Activated CD4-positive, alpha-beta T cell treated with anti-CD3 and anti-CD28 coated beads, Interleukin-2, amount 10 ng/mL, durations not matched to agents 24 days and 14 days (primary cell): ENCODE measurements around the gene NUP93. TPM values are rescaled to one million over a fixed set of nuclear protein-coding genes. Genes with fewer than 3 reads are reported as not detected.

Experiments used
- DNase-seq: peaks from one replicate; pipeline ENCODE4 v3.0.0; 2022
- H3K27ac Mint-ChIP-seq: one replicate; pipeline ENCODE4 v1.8.0; 2022; ENCODE audit warnings: mild to moderate bottlenecking, mixed read lengths
- H3K27me3 Mint-ChIP-seq: one replicate; pipeline ENCODE4 v1.8.0; 2022; ENCODE audit warnings: mixed read lengths
- H3K36me3 Mint-ChIP-seq: one replicate; pipeline ENCODE4 v1.8.0; 2022; ENCODE audit warnings: low read depth, mild to moderate bottlenecking, mixed read lengths
- H3K4me1 Mint-ChIP-seq: one replicate; pipeline ENCODE4 v1.8.0; 2021; ENCODE audit warnings: mixed read lengths
- H3K4me3 Mint-ChIP-seq: one replicate; pipeline ENCODE4 v1.8.0; 2022; ENCODE audit warnings: mild to moderate bottlenecking, moderate library complexity, mixed read lengths
- H3K9me3 Mint-ChIP-seq: one replicate; pipeline ENCODE4 v1.8.0; 2021; ENCODE audit warnings: mixed read lengths
- intact Hi-C: fragments of 100-400 bp; cut with micrococcal nuclease; formaldehyde crosslinking; loops from one replicate; pipeline ENCODE4 v1.15.1; 2023
- total RNA-seq: library from RNA; stranded (reverse); gene quantifications from 2 replicates; pipeline ENCODE4 v1.2.3, GENCODE V29; 2022

Gene NUP93
- total RNA-seq, 1 donor from 2014 or later = 168 TPM

DNA sequence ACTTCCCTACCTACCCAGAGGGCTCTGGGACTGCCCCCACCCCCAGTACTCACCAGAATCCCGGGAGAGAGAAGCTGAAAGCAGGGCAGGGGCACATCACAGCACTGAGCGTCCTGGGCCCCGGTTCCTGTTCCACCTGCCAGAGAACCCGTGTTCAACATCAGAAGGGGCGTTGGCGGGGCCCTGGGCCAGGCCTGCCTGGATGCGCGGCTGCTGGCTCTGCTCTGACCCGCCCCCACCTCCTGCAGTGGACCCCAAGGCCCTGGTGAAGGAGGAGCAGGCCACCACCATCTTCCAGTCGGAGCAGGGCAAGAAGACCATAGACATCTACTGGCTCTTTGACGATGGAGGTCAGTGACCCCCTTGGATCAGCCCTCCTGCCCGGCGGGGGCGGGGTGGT lies 162.8 kb downstream of the NUP93 start:
- Mint-ChIP-seq H3K4me3 (no peak overlapping the region), H3K36me3 (no peaks in the 10 kb centered on the region), H3K27ac (no peak overlapping the region), H3K9me3 (no peaks in the 10 kb centered on the region), H3K27me3 (peaks cover 3% of the 10 kb centered on the region), H3K4me1 (peaks cover 3% of the 10 kb centered on the region)
- intact Hi-C loops = no loop called here
- DNase-seq = no peak

DNA sequence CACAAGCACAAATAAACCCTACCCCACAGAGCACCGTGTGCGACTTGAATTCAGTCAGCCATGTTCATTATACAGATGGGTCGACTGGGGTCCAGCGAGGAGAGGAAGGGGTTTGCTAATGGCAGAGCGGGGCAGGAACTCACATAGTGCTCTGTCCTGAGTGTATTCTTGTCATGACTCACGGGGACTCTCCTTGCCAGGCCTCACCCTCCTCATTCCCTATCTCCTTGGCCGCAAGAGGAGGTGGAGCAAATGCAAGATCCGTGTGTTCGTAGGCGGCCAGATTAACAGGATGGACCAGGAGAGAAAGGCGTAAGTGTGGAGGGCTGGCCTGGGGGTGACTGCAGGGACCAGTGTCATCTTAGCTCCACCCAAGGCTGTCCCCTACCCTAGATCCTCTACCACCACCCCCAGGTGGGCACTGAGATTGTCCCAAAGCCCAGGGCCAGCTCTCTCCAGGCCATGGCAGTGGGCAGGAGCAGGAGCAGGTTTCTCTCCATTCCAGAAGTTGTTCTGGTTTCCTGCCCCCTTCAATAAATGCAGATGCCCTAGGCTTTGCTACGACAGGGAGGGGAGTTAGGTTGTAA lies 164.5 kb downstream of the NUP93 start:
- H3K4me3 Mint-ChIP-seq = no peak overlapping the region
- no peak overlapping the region for H3K27ac Mint-ChIP-seq
- H3K27me3 Mint-ChIP-seq = peaks cover 10% of the 10 kb centered on the region
- no peak for DNase-seq
- intact Hi-C loops = no loop called here
- no peaks in the 10 kb centered on the region for H3K36me3 Mint-ChIP-seq
- H3K4me1 Mint-ChIP-seq = peaks cover 13% of the 10 kb centered on the region
- no peaks in the 10 kb centered on the region for H3K9me3 Mint-ChIP-seq

DNA sequence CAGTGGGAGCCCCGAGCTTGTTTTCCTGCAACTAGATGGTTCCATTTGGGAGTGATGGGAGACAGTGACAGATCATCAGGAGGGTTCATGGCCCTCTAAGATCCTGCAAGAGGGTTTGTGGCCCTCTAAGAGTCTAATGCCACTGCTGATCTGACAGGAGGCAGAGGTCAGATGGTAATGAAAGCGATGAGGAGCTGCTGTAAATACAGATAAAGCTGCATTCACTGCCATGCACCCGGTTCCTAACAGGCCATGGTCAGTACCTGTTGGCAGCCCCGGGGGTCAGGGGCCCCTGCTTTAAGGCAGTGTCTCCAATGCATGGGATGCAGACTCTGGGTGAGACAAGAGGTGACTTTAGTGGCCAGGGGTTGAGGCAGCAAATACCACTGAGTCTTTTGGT lies 165.9 kb downstream of the NUP93 start:
- Mint-ChIP-seq H3K4me3 (no peak overlapping the region), H3K27ac (no peak overlapping the region), H3K27me3 (peaks cover 16% of the 10 kb centered on the region), H3K9me3 (no peaks in the 10 kb centered on the region), H3K4me1 (peaks cover 14% of the 10 kb centered on the region), H3K36me3 (no peaks in the 10 kb centered on the region)
- DNase-seq = no peak
- intact Hi-C loops = no loop called here

DNA sequence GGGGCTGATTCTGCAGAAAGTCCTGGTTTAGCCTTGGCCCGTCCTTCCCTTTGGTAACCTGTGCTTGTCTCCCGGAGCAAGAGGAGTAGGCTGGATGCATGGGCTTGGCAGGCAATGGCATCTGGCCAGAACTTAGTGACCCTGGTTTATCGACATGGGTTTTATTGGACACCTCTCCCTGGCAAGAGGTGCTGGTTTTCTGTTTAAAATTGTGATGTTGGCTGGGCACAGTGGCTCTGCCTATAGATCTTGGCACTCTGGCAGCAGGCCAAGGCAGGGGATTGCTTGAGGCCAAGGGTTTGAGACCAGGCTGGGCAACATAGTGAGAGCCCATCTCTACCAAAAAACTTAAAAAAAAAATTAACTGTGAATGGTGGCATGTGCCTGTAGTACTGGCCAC lies 166.3 kb downstream of the NUP93 start:
- intact Hi-C loops = no loop called here
- peaks cover 18% of the 10 kb centered on the region for H3K27me3 Mint-ChIP-seq

DNA sequence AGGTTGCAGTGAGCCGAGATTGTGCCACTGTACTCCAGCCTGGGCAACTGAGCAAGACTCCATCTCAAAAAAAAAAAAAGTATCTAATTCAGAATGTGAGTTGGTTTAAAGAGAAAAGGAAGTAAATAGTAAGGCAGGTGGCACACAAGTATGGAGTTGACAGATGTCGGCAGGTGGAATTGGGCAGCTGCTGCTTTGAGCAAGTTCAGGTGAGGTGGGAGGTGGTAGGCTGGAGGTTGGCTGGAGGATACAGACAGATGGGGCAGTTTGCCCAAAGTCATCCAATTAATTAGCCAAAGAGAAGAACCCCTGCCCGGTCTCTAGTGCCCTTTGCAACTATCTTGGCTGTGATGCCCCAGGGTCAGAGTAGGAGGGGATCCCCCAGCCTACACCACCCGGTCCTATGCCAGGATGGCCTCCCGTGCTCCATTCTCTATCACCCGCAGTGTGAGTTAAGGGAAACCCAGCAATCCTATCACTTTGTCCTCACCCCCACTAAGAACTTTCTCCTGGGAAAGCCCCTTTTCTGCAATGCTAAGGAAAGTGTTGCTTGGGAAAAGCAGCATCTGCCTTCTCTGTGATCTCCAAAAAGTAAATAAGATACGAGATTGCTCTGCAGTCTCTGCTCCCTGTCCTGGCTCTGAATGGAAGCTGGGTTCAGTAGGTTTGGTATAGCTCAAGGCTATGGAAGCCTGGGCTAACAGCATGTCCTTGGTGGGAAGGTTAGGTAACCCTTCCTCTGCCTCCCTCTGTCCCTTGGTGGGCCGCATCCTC lies 167.3 kb downstream of the NUP93 start:
- H3K27me3 Mint-ChIP-seq = peaks cover 20% of the 10 kb centered on the region
- no peaks in the 10 kb centered on the region for H3K9me3 Mint-ChIP-seq
- no peaks in the 10 kb centered on the region for H3K36me3 Mint-ChIP-seq
- peaks cover 14% of the 10 kb centered on the region for H3K4me1 Mint-ChIP-seq
- no peak overlapping the region for H3K27ac Mint-ChIP-seq
- no peak overlapping the region for H3K4me3 Mint-ChIP-seq
- intact Hi-C loops = no loop called here
- no peak for DNase-seq

More for the DNA sequence above, 166.3 kb downstream of the NUP93 start:
- Mint-ChIP-seq H3K4me1 (peaks cover 14% of the 10 kb centered on the region), H3K4me3 (no peak overlapping the region), H3K36me3 (no peaks in the 10 kb centered on the region), H3K27ac (no peak overlapping the region), H3K9me3 (no peaks in the 10 kb centered on the region)
- no peak for DNase-seq

DNA sequence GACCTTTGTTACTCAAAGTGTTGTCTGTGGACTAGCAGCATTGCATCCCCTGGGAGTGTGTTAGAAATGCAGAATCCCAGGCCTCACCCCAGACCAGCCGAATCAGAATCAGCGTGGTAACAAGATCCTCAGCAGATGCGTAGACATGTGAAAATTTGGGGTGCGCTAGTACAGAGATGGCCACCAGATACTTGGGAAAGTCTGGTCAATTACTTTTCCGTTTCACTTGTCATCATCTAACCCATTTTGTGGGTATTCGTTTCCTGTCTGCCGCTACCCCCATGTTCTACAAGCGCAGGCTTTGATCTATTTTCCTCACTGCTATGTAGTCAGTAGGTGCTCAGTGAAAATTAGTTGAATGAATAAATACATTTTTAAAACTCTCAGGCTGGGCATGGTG lies 168.9 kb downstream of the NUP93 start:
- Mint-ChIP-seq H3K36me3 (no peaks in the 10 kb centered on the region), H3K4me1 (peaks cover 14% of the 10 kb centered on the region), H3K9me3 (no peaks in the 10 kb centered on the region), H3K27me3 (peaks cover 20% of the 10 kb centered on the region), H3K4me3 (no peak overlapping the region), H3K27ac (no peak overlapping the region)
- intact Hi-C loops = no loop called here
- no peak for DNase-seq

Other genes starting within 250 kb of the NUP93 start
- gene BBS2, start 210.1 kb upstream of the NUP93 start, total RNA-seq = 8.5 and 10.9 TPM in 2 replicates
- not detected in 2 replicates for gene MT4, start 165.1 kb upstream of the NUP93 start, total RNA-seq
- gene MT3, start 140.6 kb upstream of the NUP93 start, total RNA-seq = 5.9 and 9.3 TPM in 2 replicates
- gene MT2A, start 121.5 kb upstream of the NUP93 start, total RNA-seq = 465 TPM in 2 replicates
- 136 and 152 TPM in 2 replicates for gene MT1E, start 104.3 kb upstream of the NUP93 start, total RNA-seq
- not detected in 2 replicates for gene MT1M, start 97.5 kb upstream of the NUP93 start, total RNA-seq
- 1.8 and 2.1 TPM in 2 replicates for gene MT1A, start 91.5 kb upstream of the NUP93 start, total RNA-seq
- not detected in 2 replicates for gene MT1B, start 78.2 kb upstream of the NUP93 start, total RNA-seq
- 4.2 and 6.7 TPM in 2 replicates for gene MT1F, start 72.2 kb upstream of the NUP93 start, total RNA-seq
- 24.5 and 32.2 TPM in 2 replicates for gene MT1G, start 62.1 kb upstream of the NUP93 start, total RNA-seq
- gene MT1H, start 60.3 kb upstream of the NUP93 start, total RNA-seq = not detected in 2 replicates
- gene MT1X, start 47.7 kb upstream of the NUP93 start, total RNA-seq = 62.7 and 66.9 TPM in 2 replicates
- not detected in 2 replicates for gene SLC12A3, start 135.1 kb downstream of the NUP93 start, total RNA-seq
- 155 and 164 TPM in 2 replicates for gene HERPUD1, start 202.0 kb downstream of the NUP93 start, total RNA-seq
- not detected in 2 replicates for gene CETP, start 231.8 kb downstream of the NUP93 start, total RNA-seq